Pons (tissue), 1 donor: ENCODE results near the gene TINAG.

Source experiments
- DNase-seq: peaks from one replicate; pipeline ENCODE4 v3.0.0-alpha.2; 2016; ENCODE audit warnings: low spot score

TINAG gene

DNA sequence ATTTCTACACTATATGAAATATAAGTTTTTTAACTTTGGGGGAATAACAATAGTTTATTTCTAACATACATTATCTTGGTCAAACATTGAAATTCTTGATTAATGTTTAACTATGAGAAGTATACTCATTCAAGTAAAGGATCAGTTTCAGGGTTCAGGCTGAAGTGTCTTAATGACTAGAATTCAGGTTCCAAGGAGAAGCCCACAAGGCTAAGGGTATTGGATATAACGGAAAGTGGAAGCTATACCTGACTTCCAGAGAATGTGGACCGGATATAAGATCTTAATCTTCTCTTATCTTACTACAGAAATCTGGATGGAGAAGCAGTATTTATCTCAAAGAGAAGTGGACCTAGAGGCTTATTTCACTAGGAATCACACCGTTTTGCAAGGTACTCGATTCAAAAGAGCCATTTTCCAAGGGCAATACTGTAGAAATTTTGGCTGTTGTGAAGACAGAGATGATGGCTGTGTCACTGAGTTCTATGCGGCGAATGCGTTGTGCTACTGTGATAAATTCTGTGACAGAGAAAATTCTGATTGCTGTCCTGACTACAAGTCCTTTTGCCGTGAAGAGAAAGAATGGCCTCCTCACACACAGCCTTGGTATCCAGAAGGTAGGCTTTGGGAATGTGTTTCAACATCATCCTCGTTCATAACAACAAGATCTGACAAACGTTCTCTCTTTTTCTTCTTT, at the start of gene TINAG:
Gene TINAG, plus strand, starts transcription at position 153 of the 697 bp plus-strand sequence. Its CDS starts 110 bp downstream, at position 263.
- no peak for DNase-seq

DNA sequence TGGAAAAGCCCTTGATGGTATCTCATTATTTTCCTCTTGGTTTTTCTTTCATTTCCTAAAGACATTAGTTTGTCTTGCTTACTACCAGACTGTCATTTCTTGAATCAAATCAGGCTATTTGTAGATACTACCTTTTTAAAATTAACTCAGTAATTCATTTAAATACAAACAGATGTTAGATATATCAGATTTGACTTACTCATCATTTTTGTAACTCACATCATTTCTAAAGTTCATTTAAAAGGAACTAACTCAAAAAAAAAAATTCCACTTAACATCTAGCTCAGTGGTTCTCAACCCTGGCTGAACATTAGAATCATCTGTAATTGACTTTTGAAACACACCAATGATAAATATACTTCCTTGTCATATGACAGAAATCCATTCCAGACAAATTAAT, 48.2 kb upstream of the TINAG start:
- DNase-seq = no peak

- DNase-seq = no peak
Measured at GRCh38 chr6:54262499-54262898, 45.7 kb upstream of the TINAG start.

DNA sequence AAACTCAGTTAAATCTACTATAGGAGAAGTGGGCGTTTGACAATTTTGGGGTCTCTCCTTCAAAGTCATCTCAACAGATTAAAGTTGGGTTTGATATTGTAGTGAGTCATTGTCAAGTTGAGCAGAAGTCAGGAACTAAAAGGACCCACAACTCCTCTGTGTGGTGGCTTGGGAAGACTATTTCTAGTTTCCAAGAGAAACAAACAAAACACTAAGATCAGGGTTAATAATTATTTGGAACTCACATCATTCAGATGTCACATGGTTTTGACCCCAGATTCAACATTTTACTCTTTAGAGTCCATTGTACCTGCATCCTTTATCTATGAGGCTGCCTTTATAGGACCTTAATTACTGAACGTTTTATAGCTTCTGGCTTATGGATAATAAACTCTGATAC, 45.3 kb upstream of the TINAG start:
- no peak for DNase-seq

- no peak for DNase-seq
Measured at GRCh38 chr6:54264581-54265272, 43.5 kb upstream of the TINAG start.

- no peak for DNase-seq
Measured at GRCh38 chr6:54266400-54266923, 41.8 kb upstream of the TINAG start.

DNA sequence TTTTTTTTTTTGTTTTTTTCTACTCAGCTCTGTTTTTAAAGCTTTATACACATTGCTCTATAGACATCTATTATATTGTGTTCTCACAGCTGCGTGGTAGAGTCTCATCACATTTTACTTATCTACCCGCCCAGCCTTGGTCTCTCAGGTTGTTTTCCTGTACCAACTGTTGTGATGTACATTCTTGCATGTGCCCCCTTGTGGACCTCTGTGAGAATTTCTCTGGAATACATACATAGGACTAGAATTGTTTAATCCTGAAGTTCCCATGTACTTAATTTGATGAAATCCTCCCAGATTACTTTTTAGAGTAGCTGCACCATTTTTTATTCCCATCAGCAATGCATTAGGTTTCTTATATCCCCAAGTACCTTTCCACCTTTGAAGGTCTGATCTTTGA, 40.4 kb upstream of the TINAG start:
- no peak for DNase-seq

GRCh38 chr6:54273214-54273820, 34.9 kb upstream of the TINAG start:
- no peak for DNase-seq

- no peak for DNase-seq
Measured at GRCh38 chr6:54274383-54274782, 33.9 kb upstream of the TINAG start.

- no peak for DNase-seq
Measured at GRCh38 chr6:54282186-54282585, 26.1 kb upstream of the TINAG start.

- no peak for DNase-seq
Measured at GRCh38 chr6:54284161-54284860, 23.9 kb upstream of the TINAG start.

- no peak for DNase-seq
Measured at GRCh38 chr6:54285595-54285994, 22.6 kb upstream of the TINAG start.

GRCh38 chr6:54286141-54286540, 22.1 kb upstream of the TINAG start:
- no peak for DNase-seq

- DNase-seq = no peak
Measured at GRCh38 chr6:54288474-54288873, 19.8 kb upstream of the TINAG start.

DNA sequence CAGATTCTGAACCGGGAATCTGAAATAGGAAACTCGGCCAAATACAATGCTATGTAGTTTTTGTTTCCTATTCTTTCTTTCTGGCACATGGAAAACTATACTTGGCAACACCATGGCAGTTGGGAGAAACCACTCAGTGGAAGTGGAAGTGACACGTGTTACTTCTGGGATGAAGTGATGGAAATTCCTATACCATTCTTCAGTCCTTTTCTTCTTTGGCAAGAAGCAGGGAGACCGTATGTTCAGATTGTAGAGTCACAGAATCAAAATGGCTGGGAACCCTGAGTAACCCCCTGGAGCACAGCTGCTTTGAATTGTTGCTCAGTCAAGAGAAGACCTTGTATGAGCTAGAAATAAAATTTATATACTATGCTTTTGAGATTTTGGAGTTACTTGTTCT, 18.8 kb upstream of the TINAG start:
- no peak for DNase-seq

GRCh38 chr6:54291146-54291545, 17.1 kb upstream of the TINAG start:
- no peak for DNase-seq

GRCh38 chr6:54291738-54292137, 16.5 kb upstream of the TINAG start:
- DNase-seq = no peak

DNA sequence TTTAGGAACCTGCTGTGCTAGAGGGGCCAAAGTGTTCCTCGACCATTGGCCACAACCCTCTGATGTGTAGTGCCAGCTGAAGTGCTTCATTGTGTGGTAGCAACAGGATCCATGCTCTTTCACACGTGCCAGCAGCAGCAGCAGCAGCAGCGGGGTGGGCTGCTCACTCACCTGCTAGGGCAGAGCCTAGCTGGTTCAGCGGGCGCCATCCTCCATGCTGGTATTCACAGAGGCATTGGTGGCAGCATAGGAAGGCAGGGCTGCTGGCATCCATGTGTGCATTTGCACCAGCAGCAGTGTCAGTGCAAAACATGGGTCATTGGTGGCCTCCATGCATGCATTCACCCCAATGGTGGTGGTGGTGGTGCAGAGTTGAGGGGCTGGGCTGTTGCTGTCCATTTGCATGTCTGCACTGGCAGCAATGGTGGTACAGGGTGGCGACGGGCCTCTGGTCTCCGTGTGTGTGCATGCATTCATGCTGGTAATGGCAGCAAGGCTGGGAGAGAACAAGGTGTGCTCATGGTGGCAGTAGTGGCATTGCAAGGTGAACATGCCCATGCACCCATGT, 13.2 kb upstream of the TINAG start:
- no peak for DNase-seq

GRCh38 chr6:54299542-54300269, 8.5 kb upstream of the TINAG start:
- DNase-seq = no peak

- no peak for DNase-seq
Measured at GRCh38 chr6:54301770-54302169, 6.5 kb upstream of the TINAG start.

DNA sequence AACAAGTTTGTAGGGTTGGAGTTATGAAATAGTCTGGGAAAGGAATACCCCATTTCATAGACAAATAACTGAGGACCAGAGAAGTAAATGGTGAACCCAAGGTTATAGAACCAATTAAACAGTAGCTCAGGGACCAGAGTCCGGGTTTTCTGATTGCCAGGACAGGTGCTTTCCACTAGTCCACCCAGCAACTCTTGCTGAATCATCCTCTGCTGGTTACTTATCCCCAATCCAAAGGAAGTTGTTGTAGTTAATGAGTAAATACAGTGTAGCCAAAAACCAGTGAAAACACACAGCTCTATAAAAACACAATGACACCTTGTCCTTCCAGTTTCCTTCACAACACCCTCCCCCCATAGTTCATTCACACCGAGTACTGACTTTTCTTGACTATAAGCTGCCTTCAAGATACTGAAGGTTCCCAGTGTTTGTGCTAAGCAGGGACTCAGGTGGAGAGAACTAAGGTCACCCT, 766 bp upstream of the TINAG start:
- DNase-seq = no peak
